ENCODE data around the gene JAML.

JAML gene

DNA sequence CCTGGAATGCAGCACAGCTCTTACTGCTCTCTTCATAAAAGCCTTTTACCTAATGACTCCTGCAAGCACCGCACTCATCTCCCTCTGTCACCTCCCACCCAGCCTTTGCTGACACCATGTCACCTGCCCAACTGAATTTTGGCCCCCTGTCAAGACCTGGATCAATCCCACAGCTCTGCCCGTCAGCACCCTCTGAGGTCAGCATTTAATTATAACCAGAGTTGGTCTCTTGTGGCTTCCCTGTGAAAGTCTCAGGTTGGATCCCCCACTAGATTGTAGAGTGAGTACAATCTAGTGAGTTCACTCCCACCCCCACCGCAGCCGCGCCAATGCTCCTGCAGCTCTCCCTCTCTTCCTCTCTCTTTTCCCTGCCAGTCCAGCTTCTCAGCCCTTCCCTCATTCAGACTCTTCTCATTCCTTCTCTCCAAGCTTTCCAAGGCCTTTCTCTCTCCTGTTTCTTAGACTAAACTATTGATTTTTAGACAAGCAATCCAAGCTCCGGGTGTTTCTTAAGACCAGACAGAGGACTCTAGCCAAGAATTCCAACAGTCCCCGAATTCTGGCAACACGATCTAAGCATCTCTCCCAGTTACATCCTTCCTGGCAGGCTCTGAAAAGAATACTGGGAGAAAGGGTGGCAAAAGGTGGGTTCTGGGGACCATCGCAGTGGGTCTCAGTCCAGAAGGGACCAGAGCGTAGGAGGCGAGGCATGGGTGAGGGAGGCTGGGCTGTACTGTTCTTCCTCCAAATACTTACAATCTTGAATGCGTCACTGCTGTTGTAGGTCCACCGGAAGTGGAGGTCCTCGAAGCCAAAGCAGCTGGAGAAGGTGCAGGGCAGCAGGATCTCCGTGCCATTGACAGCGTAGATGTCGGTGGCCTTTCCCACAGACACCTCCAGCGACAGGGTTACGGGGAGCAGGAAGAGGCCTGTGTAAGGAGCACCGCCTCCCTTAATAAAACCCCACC is 80.2 kb downstream of the JAML start:
- no peak overlapping the region for H3K4me3 ChIP-seq (ENCODE audit: low read depth, low read length)
- no peak for TF ChIP-seq CTCF (IDR thresholded peaks at IDR 0.05; ENCODE audit: low read depth, low read length)
